Prostate gland (tissue), 2 donors: ENCODE data around the gene C1QTNF7. TPM values are rescaled to one million over a fixed set of nuclear protein-coding genes. Genes with fewer than 3 reads are reported as not detected.

ENCODE experiments used
- DNase-seq: peaks from one replicate; pipeline ENCODE4 v3.0.0-alpha.2; 2019; ENCODE audit warnings: low spot score
- H3K27ac ChIP-seq, 2 donors: fragments of 200-600 bp; sonication (generic); 2 replicates each; pipeline ENCODE4 v1.5.1; 2017 to 2019
- H3K27me3 ChIP-seq: fragments of 200-600 bp; sonication (generic); replicated peaks from 2 replicates; pipeline ENCODE4 v1.5.1; 2019; ENCODE audit not compliant: insufficient read depth
- H3K36me3 ChIP-seq, 2 donors: fragments of 200-600 bp; sonication (generic); 1 replicate in 1 of 2; 2 replicates in 1 of 2; pipeline versions ENCODE4 v1.5.1 to v1.8.1; 2017 to 2019
- H3K4me1 ChIP-seq: fragments of 200-600 bp; sonication (generic); replicated peaks from 2 replicates; pipeline ENCODE4 v1.5.1; 2019
- H3K4me3 ChIP-seq, 2 donors: fragments of 200-600 bp; sonication (generic); 2 replicates each; pipeline ENCODE4 v1.5.1; 2017 to 2019
- H3K9me3 ChIP-seq: fragments of 200-600 bp; sonication (generic); 2 replicates; pipeline ENCODE4 v1.5.1; 2017
- POLR2A ChIP-seq: fragments of 450-650 bp; IDR thresholded peaks from one replicate; pipeline ENCODE4 v1.6.1; 2016; ENCODE audit warnings: antibody characterized with exemption, mild to moderate bottlenecking
- POLR2AphosphoS5 ChIP-seq: sonication (generic); formaldehyde crosslinking; IDR thresholded peaks from one replicate; pipeline ENCODE4 v1.6.1; 2017; ENCODE audit warnings: antibody characterized with exemption
- WGBS: methylation state at CpG from one replicate; pipeline ENCODE4 v1.1.5; 2018; 5-methylcytosine and 5-hydroxymethylcytosine counted together
- intact Hi-C: fragments of 100-400 bp; cut with DNase I; formaldehyde crosslinking; loops from one replicate; pipeline ENCODE4 v1.14.2; 2022
- total RNA-seq, 2 donors: library from RNA; depleted of rRNA; stranded (reverse); fragments of >200 nt; gene quantifications; one replicate each; pipeline ENCODE4 v1.1.0, GENCODE V29; 2016
- TF ChIP-seq, protein P1 (sequence below), 4 experiments: fragments of 200-600 bp in 2 of 4; fragments of 450-650 bp in 2 of 4; sonication (generic) in 2 of 4; IDR thresholded peaks; 1 replicate in 3 of 4; 2 replicates in 1 of 4; pipeline ENCODE4 v1.5.1; 2016 to 2019; ENCODE audit warnings: antibody characterized with exemption in 4 of 4, mild to moderate bottlenecking in 2 of 4, moderate library complexity in 2 of 4

The C1QTNF7 gene
- total RNA-seq, 2 donors from 2014 or later: 4.6 to 6.0 TPM

DNA sequence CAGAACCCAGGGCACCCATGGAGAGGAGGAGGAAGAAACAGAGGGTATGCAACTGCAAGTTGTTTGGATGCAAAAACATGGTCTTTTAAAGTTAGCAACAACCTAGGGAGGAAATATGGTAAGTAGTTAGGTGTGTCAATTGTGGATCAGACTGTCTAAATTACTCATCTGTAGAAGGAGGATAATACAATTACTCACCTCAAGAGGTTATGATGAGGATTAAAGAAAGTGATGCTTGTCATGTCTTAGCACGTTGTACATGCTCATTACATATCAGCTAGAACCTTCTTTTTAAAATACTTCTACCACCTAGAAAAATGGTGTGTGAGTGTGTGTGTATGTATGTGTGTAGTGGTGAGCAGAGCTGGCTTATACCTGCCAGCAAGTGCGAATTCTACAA is 2.3 kb upstream of the C1QTNF7 start:
- TF ChIP-seq POLR2A: no peak
- TF ChIP-seq POLR2AphosphoS5: no peak
- TF ChIP-seq, protein P1, sequence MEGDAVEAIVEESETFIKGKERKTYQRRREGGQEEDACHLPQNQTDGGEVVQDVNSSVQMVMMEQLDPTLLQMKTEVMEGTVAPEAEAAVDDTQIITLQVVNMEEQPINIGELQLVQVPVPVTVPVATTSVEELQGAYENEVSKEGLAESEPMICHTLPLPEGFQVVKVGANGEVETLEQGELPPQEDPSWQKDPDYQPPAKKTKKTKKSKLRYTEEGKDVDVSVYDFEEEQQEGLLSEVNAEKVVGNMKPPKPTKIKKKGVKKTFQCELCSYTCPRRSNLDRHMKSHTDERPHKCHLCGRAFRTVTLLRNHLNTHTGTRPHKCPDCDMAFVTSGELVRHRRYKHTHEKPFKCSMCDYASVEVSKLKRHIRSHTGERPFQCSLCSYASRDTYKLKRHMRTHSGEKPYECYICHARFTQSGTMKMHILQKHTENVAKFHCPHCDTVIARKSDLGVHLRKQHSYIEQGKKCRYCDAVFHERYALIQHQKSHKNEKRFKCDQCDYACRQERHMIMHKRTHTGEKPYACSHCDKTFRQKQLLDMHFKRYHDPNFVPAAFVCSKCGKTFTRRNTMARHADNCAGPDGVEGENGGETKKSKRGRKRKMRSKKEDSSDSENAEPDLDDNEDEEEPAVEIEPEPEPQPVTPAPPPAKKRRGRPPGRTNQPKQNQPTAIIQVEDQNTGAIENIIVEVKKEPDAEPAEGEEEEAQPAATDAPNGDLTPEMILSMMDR (IDR thresholded peaks at IDR 0.05): no peak
- no peak overlapping the region for H3K4me3 ChIP-seq
- no peaks in the 10 kb centered on the region for H3K36me3 ChIP-seq
- no peaks in the 10 kb centered on the region for H3K9me3 ChIP-seq
- WGBS: 93% methylated on average over 2 of the region's 2 CpGs
- no peak for DNase-seq
- no peaks in the 10 kb centered on the region for H3K4me1 ChIP-seq
- intact Hi-C loops: no loop called here
- no peaks in the 10 kb centered on the region for H3K27me3 ChIP-seq
- no peak overlapping the region for H3K27ac ChIP-seq

DNA sequence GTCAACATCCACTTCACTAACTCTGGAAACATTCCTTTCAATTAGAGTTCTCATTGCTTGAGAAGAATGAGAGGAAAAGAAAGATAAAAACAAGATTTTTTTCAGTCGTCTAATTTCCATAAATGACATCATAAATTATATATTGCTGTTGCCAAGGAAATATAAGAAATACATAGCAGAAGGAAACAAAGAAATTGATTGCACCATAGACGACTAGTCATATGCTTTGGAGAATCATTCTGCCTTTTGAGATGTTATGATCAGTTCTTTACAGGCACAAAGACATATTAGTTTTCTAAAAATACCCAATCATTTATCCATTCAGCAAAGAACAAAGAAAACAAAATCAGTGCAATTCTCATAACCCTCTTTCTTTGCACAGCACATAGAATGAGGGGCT is 672 bp upstream of the C1QTNF7 start:
- WGBS: 68% methylated on average over 2 of the region's 2 CpGs
- no peak for TF ChIP-seq POLR2A
- TF ChIP-seq, protein P1 (IDR thresholded peaks at IDR 0.05): no peak
- TF ChIP-seq POLR2AphosphoS5: no peak
- no peaks in the 10 kb centered on the region for H3K36me3 ChIP-seq
- no peaks in the 10 kb centered on the region for H3K4me1 ChIP-seq
- peak overlapping the region; percentile 14 to 23 for H3K27ac ChIP-seq
- intact Hi-C loops: no loop called here
- H3K9me3 ChIP-seq: no peaks in the 10 kb centered on the region
- H3K27me3 ChIP-seq: no peaks in the 10 kb centered on the region
- H3K4me3 ChIP-seq: no peak overlapping the region
- no peak for DNase-seq

DNA sequence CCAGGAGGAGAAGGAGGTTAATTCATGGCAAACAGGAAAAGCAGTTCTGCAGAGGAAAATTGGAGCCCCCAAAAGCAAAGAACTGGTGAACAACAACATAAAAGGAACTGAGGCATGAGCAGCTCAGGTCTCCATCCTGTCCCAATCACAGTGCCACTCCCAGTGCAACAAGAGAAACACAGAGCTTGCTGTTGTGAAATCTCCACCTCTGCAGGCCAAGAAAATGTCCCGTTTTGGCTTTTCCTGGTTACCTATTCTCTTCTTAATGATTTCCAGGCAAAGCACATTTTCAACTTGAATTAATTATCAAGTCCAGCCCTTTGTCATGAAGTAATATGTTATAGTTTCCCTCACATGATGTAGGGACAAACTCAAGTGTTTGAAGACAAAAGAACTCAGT is 778 bp downstream of the C1QTNF7 start:
- H3K27me3 ChIP-seq: no peaks in the 10 kb centered on the region
- WGBS: 40% methylated on average over 1 of the region's 1 CpG
- intact Hi-C loops: no loop called here
- H3K9me3 ChIP-seq: no peaks in the 10 kb centered on the region
- no peak for TF ChIP-seq POLR2AphosphoS5
- TF ChIP-seq, protein P1 (IDR thresholded peaks at IDR 0.05): no peak
- TF ChIP-seq POLR2A: no peak
- H3K36me3 ChIP-seq: no peaks in the 10 kb centered on the region
- no peak overlapping the region for H3K4me3 ChIP-seq
- no peaks in the 10 kb centered on the region for H3K4me1 ChIP-seq
- DNase-seq: no peak
- H3K27ac ChIP-seq: peak overlapping the region in 1 of 2 donors; percentile 14

DNA sequence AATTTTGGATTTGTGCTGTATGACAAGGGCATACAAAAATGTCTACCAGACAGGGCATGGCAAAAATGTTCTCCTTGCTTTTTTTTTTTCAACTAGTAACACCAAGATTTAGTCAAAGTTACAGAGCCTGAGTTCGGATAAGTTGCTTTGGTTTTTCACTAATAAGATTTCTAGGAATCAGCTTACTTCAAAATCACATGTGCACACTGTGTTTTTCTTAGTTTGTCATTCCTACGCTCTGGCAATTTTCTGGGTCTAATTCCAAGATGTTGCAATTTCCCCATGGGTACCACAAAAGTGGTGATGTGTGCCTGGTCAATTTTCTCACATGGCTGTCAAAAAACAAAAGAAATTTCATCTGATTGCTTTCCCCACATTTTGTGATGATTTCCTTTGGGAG is 6.3 kb downstream of the C1QTNF7 start:
- intact Hi-C loops: no loop called here
- DNase-seq: no peak
- Histone ChIP-seq H3K9me3 (no peaks in the 10 kb centered on the region), H3K4me3 (no peak overlapping the region), H3K27me3 (no peaks in the 10 kb centered on the region), H3K27ac (no peak overlapping the region), H3K36me3 (no peaks in the 10 kb centered on the region), H3K4me1 (no peaks in the 10 kb centered on the region)
- WGBS: 91% methylated on average over 2 of the region's 2 CpGs
- TF ChIP-seq POLR2A (no peak), POLR2AphosphoS5 (no peak)
- TF ChIP-seq, protein P1 (IDR thresholded peaks at IDR 0.05): no peak

DNA sequence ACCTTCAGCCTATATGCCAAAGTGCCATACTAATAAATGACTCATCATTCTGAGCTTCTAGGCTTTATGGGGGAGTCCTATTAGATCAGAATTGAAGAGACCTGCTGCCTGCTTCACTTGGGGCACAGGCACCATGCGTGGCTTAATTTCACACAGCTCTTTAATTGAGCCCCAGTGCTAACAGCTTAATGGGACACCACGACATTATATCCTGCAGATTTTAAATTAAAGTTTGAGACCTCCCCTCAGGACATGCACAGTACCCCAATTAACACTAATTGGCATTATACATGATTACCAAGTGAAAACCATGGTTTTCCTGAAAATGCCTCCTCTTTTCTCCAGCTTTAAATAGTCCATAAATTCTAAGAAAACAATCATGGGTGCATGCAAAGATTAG is 6.8 kb downstream of the C1QTNF7 start:
- no peak overlapping the region for H3K27ac ChIP-seq
- H3K36me3 ChIP-seq: no peaks in the 10 kb centered on the region
- no peak for DNase-seq
- H3K27me3 ChIP-seq: no peaks in the 10 kb centered on the region
- intact Hi-C loops: no loop called here
- no peak overlapping the region for H3K4me3 ChIP-seq
- H3K9me3 ChIP-seq: no peaks in the 10 kb centered on the region
- no peaks in the 10 kb centered on the region for H3K4me1 ChIP-seq
- TF ChIP-seq POLR2A: no peak
- no peak for TF ChIP-seq POLR2AphosphoS5
- TF ChIP-seq, protein P1 (IDR thresholded peaks at IDR 0.05): no peak
- 95% methylated on average over 2 of the region's 2 CpGs for WGBS
